Measurements from ENCODE around the gene ACO1.
"Not testable (repeated sequence)": the region's sequence is repeated elsewhere in the genome, so short reads cannot be mapped to it uniquely, and the experiment has no call there.

ACO1 gene

GRCh38 chr9:32384364-32385151 lies at the start of gene ACO1:
TSS of gene ACO1 (plus strand) at chr9:32384643. CDS start at chr9:32405507, 20,864 bp downstream.
- peak; percentile 16 for DNase-seq

GRCh38 chr9:32334916-32335895 lies 49.2 kb upstream of the ACO1 start:
- no peak for DNase-seq

- no peak for DNase-seq
Observed at GRCh38 chr9:32339424-32339823, 45.0 kb upstream of the ACO1 start.

- DNase-seq, result no peak
Observed at GRCh38 chr9:32340361-32340760, 44.1 kb upstream of the ACO1 start.

GRCh38 chr9:32344551-32345182 lies 39.8 kb upstream of the ACO1 start:
- DNase-seq, result no peak

- DNase-seq, result no peak
Observed at GRCh38 chr9:32345243-32345642, 39.2 kb upstream of the ACO1 start.

GRCh38 chr9:32347571-32347970 lies 36.9 kb upstream of the ACO1 start:
- DNase-seq, result no peak

GRCh38 chr9:32348106-32348695 lies 36.2 kb upstream of the ACO1 start:
- no peak for DNase-seq

- no peak for DNase-seq
Observed at GRCh38 chr9:32349013-32349412, 35.4 kb upstream of the ACO1 start.

GRCh38 chr9:32350682-32351081 lies 33.8 kb upstream of the ACO1 start:
- DNase-seq, result no peak

GRCh38 chr9:32351845-32352244 lies 32.6 kb upstream of the ACO1 start:
- no peak for DNase-seq

GRCh38 chr9:32353476-32353875 lies 31.0 kb upstream of the ACO1 start:
- DNase-seq, result not testable (repeated sequence)

GRCh38 chr9:32359452-32359851 lies 25.0 kb upstream of the ACO1 start:
- no peak for DNase-seq

- DNase-seq, result no peak
Observed at GRCh38 chr9:32360983-32361673, 23.3 kb upstream of the ACO1 start.

- no peak for DNase-seq
Observed at GRCh38 chr9:32371279-32371678, 13.2 kb upstream of the ACO1 start.

GRCh38 chr9:32371679-32372078 lies 12.8 kb upstream of the ACO1 start:
- no peak for DNase-seq

GRCh38 chr9:32376285-32376684 lies 8.2 kb upstream of the ACO1 start:
- no peak for DNase-seq

- peak; percentile 27 for DNase-seq
Observed at GRCh38 chr9:32378496-32378895, 5.9 kb upstream of the ACO1 start.

- DNase-seq, result peak; percentile 44
Observed at GRCh38 chr9:32378993-32379729, 5.3 kb upstream of the ACO1 start.

GRCh38 chr9:32380944-32381343 lies 3.5 kb upstream of the ACO1 start:
- no peak for DNase-seq

- DNase-seq, result no peak
Observed at GRCh38 chr9:32382565-32383320, 1.7 kb upstream of the ACO1 start.
